ENCODE results near the gene INTS15.
"Not testable (repeated sequence)": the region's sequence is repeated elsewhere in the genome, so short reads cannot be mapped to it uniquely, and the experiment has no call there.

The INTS15 gene

GRCh38 chr7:6577369-6578113 is 12.3 kb upstream of the INTS15 start, which contains the start of gene ZDHHC4:
Gene ZDHHC4 (plus strand): TSS chr7:6577454. CDS start chr7:6580562, 3,108 bp downstream.
- DNase-seq (ENCODE audit: low spot score) = peak; percentile 57

GRCh38 chr7:6578114-6579084 is 11.4 kb upstream of the INTS15 start:
- DNase-seq (ENCODE audit: low spot score) = no peak

DNA sequence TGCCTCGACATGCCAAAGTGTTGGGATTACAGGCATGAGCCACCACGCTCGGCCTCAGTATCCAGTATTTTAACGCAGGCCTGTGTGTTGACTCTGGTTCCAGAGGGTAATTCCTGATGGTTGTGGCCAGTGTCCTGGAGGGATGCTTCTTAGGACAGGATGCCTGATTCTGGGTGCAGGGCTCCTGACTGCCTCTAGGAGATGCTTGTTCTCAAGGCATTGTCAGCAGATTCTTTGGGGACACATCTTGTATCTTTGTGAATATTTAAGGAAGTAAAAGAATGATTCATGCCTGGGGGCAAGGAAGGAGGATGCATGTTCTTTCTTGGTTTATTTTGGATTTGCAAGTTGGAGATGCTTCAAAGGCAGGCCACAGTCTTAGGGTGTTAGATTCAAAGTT is 10.4 kb upstream of the INTS15 start:
- no peak for DNase-seq (ENCODE audit: low spot score)

- DNase-seq (ENCODE audit: low spot score) = not testable (repeated sequence)
Observed at GRCh38 chr7:6585746-6586432, 3.9 kb upstream of the INTS15 start.

DNA sequence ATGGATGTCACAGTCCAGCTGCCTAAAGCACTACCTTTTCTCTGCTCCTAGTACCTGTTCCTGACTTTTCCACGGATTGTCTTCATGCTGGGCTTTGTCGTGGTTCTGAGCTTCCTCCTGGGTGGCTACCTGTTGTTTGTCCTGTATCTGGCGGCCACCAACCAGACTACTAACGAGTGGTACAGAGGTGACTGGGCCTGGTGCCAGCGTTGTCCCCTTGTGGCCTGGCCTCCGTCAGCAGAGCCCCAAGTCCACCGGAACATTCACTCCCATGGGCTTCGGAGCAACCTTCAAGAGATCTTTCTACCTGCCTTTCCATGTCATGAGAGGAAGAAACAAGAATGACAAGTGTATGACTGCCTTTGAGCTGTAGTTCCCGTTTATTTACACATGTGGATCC is 1.3 kb upstream of the INTS15 start:
- no peak for DNase-seq (ENCODE audit: low spot score)

DNA sequence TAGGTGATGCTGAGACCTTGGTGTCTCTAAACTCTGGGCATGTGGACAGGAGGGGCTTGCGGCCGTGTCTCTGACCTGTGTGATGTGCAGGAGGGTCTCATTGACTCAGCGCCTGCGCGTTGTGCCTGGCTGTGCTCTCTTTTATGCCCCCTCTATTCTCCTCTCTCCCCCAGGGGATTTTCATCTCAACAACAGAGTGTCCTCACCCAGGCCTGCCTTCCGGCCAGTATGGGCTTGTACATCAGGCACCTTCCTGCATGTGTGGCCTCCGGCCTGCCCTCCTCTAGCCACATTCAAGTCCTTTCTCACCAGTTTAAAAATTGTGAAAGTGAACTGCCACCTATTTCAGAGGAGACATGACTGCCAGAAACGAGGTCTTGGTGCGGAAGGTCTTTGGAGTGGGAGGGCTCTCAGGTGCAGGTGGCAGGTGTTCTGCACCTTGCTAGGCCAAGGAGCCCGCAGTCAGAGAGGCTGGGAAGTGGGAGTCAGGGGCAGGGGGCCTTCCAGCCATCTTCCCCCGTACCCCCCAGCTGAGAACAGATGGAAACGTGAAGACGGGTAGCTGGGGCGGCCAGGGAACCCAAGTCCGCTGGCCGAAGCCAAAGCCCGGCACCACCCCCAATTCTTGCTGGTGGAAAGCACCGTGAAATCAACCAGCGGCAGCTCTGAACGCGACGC is 531 bp upstream of the INTS15 start:
- no peak for DNase-seq (ENCODE audit: low spot score)

DNA sequence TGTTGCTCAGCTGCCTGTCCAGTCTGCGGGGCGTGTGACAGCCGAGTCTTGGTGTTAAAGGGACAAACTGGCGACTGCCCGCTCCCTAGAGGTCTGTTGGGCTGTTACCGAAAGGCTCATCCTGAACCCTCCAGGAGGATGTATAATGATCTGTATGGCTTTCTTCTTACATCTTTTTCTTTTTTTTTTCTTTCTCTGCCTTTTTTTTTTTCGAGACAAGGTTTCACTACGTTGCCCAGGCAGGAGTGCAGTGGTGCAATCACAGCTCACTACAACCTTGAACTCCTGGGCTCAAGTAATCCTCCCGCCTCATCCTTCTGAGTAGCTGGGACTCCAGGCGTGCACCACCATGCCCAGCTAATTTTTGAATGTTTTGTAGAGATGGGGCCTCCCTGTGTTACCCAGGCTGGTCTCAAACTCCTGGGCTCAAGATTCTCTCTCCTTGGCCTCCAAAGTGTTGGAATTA is 857 bp downstream of the INTS15 start:
- no peak for DNase-seq (ENCODE audit: low spot score)

GRCh38 chr7:6600093-6600492 is 10.3 kb downstream of the INTS15 start:
- no peak for DNase-seq (ENCODE audit: low spot score)

DNA sequence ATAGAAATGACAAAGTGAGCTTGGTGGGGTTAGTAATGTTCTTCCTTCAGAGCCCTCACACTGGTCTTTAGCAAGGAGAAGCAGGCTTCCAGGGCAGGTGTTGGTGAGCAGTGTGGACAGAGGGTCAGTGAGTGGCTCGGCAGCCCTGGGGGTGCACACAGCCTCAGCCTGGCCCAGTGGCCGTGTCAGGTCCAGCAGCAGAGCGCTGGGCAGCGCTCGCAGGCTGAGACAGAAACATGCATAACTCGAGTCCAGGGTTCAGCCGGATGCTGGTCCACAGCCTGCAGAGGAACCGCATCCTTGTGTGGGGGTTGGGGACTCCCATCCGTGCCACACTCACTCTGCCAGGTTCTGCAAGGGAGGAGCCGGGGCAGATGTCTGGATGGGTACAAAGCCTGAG is 14.6 kb downstream of the INTS15 start:
- no peak for DNase-seq (ENCODE audit: low spot score)

- no peak for DNase-seq (ENCODE audit: low spot score)
Observed at GRCh38 chr7:6606866-6607583, 17.2 kb downstream of the INTS15 start.

DNA sequence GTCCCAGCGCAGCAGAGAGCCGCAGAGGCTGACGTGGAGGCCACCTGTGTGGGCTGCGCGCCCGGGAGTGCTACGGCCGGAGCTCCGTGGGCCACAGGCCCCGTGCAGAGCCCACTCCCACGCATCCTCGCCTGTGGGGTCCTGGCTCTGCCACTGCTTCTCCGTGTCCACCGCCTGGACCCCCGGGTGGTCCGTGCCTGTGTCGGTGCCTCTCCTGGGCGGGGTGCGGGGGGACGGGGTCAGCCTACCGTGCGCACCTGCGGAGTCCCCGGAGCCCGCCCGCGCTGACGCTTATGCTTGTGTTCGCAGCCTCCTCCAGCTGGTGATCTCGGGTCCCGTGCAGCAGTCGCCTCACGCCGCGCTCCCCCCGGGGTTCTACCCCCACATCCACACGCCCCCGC is 17.8 kb downstream of the INTS15 start:
- no peak for DNase-seq (ENCODE audit: low spot score)

GRCh38 chr7:6608081-6608480 is 18.3 kb downstream of the INTS15 start:
- DNase-seq (ENCODE audit: low spot score) = no peak

- DNase-seq (ENCODE audit: low spot score) = no peak
Observed at GRCh38 chr7:6608794-6609193, 19.0 kb downstream of the INTS15 start.

DNA sequence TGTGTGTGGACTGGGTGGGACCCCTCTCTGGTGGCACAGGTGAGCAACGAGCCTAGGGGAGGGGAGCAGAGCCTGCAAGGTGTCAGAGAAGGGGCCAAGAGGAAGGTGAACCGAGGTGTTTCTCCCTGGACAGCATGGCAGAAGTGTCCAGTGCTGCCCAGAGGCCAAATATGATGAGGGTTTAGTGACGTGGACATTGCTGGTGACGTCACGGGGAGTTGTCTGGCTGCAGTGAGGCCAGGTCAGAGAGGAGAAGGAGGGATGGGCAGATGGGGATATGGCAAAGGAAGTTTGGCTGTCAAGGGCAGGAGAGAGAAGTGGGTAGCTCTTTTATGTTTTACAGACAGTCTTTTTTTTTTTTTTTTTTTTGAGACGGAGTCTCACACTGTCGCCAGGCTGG is 23.0 kb downstream of the INTS15 start:
- DNase-seq (ENCODE audit: low spot score) = no peak

- DNase-seq (ENCODE audit: low spot score) = no peak
Observed at GRCh38 chr7:6613706-6614105, 23.9 kb downstream of the INTS15 start.

- DNase-seq (ENCODE audit: low spot score) = no peak
Observed at GRCh38 chr7:6614953-6615722, 25.3 kb downstream of the INTS15 start, which contains the start of gene ZNF853. Gene ZNF853 (plus strand): TSS chr7:6615610. CDS start chr7:6616175, 565 bp downstream.

DNA sequence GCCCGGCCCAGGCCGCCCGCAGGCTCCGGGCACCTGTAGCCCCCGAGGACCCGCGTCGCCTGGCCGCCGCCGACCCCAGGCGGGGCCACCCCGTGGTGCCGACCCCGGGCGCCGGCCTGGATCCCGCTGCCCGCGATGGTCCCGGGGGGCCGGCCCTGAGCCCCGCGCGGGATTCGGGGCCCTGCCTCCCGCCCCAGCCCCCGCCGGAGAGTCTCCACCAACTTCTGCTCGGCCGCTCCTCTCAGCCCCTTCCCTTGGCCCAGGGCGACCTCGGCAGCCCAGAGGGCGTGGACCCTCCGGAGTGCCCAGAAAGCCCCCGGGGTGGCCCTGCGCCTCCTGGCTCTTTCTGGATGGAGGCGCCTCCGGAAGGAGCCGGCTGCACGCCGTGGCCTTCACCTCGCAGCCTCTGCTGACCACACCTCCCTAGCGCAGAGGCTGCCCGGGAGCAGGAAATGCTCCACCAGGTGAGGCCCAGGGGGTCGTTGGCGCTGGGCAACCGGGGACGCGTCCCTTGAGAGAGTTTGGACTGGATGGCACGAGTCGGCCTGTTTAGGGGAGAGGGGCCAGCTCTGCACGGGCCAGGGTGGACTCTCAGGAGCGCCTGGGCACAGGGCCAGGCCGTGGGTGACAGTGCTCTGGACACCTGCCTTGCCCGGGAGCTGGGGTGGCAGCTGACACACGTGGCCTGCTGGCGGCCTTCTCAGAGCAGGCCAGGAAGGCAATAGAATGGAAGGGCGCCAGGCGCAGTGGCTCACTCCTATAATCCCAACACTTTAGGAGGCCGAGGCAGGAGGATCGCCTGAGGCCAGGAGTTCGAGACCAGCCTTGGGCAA is 26.1 kb downstream of the INTS15 start:
- DNase-seq (ENCODE audit: low spot score) = no peak

DNA sequence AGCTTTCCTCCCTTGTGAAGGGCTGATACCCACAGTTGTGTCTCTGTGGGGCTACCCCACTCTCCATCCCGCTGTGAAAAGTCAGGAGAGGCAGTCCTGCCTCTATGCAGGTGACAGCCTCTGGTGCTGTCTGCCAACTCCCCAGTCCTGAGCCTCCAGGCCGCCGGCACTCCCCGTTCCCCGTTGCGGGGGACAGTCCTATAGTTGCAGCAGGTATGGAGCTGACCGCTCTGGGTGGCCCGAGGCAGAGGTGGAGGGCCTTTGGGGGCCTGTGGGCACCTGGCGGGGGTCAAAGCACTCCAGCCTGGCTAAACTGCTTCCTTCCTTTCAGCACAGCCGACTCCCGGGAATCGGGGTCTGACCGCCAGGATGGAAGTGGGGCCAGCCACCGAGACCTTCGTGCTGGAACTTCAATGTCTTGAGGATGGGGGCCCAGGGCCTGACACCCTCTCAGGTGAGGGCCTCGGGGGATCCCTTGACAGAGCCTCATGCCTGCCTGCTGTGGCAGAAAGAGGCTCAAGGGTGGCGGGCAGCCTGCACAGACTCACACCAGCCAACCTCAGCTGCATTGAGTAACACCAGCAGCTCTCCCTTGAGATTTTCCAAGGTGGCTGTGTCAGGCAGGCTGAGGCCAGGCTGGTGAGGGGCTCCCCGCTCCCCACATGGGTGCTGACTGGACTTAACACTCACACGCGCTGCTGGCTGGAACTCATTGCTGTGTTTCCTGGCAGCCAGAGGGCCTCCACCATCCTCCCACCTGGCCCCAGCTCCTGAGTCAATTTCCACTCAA is 27.2 kb downstream of the INTS15 start:
- DNase-seq (ENCODE audit: low spot score) = no peak
